Esophagus mucosa (tissue), 1 donor: ENCODE results near the gene DNAJB1. TPM values are rescaled to one million over a fixed set of nuclear protein-coding genes. Genes with fewer than 3 reads are reported as not detected.
A peak's percentile ranks its signal among the peaks of the same experiment; 100 is the strongest.
"Not testable (repeated sequence)": the region's sequence is repeated elsewhere in the genome, so short reads cannot be mapped to it uniquely, and the experiment has no call there.

Experiments
- ATAC-seq: fragments of 200-7000 bp; cut with Tn5 transposase; one replicate; pipeline ENCODE4 v1.9.1; 2020
- total RNA-seq: library from RNA; stranded (reverse); gene quantifications from one replicate; pipeline ENCODE4 v1.2.4, GENCODE V29; 2023
- donor health status: DM: yes; HTN: yes; CAD: no.

DNAJB1 gene
- total RNA-seq, 1 donor from 2014 or later = 337 TPM

DNA sequence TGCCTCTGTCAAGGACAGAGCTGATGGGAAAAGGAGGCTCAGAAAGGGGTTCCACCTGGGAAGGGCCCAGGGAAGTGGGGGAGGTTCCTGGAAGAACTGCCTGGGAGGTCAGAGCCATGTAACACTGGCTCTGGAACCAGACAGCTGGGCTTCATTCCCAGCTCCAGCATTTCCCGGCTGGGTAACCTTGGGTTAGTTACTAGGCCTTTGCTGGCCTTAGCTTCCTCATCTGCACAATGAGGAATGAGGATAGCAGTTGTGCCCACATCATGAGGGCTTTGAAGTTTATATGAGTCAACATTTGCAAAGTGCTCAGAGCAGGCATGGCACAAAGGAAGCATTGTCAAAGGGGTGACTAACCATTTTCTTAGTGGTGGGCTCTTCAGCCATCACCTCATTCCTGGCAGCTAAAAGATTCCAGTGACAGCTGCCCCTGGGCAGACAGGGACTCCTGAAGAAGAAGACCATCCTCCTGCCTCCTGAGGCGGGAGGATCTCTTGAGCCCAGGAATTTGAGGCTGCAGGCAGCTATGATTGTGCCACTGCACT lies 1.7 kb upstream of the DNAJB1 start:
- ATAC-seq = peak; percentile 35

- ATAC-seq = no peak
Observed at GRCh38 chr19:14519245-14519859, 1.2 kb upstream of the DNAJB1 start.

GRCh38 chr19:14517446-14517839 lies 754 bp downstream of the DNAJB1 start:
- no peak for ATAC-seq

DNA sequence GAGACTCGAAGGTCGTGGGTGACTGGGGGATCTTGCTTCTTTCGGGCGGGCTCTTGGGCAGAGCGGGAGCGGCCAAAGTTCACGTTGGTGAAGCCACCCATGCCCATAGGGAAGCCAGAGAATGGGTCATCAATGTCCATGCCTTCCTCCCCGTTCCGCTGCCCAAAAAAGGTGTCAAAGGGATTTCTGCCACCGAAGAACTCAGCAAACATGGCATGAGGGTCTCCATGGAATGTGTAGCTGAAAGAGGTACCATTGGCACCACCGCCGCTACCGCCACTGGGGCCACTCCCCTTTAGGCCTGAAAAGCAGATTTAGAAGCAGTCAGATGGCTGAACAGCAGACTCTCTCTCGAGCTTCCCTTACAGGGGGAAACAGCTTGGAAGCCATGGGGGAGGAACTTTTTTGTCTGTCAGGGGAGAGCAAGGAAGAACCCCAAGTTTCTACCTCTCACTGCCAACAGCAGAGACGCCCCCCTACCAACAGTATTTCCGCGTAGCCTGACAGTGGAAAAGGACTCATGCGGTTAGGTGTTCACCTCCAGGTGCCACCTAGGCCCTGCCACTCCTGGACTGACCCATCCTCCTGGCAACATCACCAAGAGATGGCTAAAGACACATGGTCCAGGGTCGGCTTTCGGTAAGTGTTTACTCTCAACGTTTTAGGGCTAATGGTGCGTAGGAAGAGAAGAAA lies 1.3 kb downstream of the DNAJB1 start:
- no peak for ATAC-seq

DNA sequence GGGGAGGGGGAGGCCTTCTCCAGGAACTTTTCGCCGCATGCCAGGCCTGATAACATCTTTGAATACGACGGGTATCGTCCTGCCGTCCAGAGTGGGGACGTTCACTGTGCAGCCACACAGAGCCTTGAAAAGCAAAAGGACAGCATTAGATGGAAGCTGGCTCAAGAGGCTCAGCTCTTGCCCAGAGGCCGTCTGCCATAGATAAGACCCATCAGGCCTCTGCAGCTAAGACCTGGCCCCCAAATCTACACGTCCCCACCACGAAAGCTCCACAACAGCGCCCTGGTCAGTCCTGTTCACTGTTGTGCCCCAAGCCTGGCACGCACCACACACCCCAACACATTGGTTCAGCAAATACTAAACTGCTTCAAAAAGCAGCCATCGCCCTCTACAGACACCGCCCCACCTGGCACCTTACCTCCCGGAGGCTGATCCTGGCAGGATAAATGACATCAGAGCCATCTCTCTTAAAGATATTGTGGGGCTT lies 2.1 kb downstream of the DNAJB1 start:
- ATAC-seq = no peak

DNA sequence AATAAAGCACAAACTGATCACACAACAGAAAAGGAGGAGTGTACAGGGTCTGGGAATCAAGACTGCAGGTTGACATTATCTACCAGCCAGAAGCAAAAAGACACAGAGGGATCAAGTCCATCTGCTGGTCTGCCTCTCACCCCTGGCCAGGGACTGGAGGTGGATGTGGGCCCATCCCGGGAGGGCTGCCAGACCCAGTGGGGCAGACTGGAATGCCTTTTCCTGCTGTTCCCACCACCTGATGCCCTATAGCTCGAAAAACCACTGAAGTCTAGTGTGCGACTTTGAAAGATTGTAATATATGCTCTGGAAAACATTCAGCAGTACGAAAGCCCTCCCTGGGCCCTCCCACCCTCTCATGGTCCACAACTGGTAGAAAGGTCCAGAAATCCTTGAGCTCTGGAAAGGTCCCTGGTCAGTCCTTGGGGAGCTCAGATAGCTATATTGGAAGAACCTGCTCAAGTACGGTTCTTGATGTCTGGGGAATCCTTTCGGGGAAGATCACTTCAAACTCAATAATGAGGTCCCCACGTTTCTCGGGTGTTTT lies 2.6 kb downstream of the DNAJB1 start:
- ATAC-seq = no peak

GRCh38 chr19:14514215-14514863 lies 3.9 kb downstream of the DNAJB1 start:
- ATAC-seq = no peak

DNA sequence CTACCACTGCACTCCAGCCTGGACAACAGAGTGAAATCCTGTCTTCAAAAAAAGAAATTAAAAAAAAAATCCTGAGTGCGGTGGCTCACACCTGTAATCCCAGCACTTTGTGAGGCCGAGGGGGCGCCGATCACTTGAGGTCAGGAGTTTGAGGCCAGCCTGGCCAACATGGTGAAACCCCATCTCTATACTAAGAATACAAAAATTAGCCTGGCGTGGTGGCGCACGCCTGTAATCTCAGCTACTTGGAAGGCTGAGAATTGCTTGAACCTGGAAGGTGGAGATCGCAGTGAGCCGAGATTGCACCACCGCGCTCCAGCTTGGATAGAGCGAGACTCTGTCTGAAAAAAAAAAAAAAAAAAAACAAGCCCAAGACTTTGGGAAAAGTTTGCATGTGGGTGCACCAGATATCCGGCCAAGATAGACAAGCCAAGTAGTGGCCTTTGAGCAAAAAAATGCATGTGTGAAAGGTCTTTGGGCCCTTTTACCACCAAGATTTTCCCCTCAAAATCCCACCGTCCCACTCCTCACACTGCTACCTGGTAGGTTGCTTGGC lies 5.7 kb downstream of the DNAJB1 start:
- ATAC-seq = no peak

DNA sequence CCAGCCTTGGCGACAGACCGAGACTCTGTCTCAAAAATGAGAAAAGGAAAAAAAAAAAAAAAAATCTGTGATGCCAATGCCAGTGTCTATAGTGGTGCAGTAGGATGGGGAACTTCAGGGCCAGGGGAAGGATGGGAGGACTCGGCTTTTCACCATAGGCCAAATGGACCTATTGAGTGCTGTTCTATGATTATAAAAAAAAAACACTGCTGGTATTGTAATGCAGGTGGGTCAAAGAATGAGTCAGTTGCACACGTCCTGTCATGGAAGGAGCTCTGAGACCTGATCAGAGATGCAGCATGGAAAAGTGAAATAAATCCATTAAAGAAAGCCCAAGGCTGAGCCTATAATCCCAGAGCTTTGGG lies 7.0 kb downstream of the DNAJB1 start:
- ATAC-seq = peak; percentile 24

DNA sequence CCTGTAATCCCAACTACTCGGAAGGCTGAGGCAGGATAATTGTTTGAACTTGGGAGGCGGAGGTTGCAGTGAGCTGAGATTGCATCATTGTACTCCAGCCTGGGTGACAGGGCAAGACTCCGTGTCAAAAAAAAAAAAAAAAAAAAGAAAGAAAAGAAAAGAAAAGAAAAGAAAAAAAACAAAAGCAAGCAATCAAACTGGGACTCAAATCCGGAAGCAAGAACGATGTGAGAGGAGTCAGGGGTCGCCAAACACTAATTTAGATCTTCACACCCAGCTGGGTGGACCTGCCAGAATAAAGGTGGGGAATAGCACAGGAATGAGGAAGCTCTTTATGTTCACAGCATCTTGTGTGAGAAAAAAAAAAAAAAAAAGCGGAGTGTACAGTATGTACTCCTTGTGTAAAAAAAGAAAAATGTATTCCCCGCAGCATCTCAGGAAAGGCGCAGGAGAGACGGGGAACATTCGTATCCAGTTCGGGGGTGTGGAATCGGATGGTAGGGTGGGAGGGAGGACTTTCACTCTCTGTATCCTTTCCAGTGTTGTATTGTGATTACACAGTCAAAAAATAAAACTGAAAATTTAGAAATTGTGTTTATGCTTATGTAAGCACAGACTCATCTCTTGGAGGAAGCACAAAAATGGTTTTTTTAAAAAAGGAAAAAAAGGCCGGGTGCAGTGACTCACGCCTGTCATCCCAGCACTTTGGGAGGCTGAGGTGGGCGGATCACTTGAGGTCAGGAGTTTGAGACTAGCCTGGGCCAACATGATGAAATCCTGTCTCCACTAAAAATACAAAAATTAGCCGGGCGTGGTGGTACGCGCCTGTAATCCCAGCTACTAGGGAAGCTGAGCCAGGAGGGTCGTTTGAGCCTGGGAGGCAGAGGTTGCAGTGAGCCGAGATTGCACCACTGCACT lies 7.6 kb downstream of the DNAJB1 start:
- peak; percentile 28 for ATAC-seq

- peak; percentile 27 for ATAC-seq
Observed at GRCh38 chr19:14507704-14508542, 10.3 kb downstream of the DNAJB1 start.

- peak; percentile 71 for ATAC-seq
Observed at GRCh38 chr19:14505488-14506239, 12.5 kb downstream of the DNAJB1 start.

DNA sequence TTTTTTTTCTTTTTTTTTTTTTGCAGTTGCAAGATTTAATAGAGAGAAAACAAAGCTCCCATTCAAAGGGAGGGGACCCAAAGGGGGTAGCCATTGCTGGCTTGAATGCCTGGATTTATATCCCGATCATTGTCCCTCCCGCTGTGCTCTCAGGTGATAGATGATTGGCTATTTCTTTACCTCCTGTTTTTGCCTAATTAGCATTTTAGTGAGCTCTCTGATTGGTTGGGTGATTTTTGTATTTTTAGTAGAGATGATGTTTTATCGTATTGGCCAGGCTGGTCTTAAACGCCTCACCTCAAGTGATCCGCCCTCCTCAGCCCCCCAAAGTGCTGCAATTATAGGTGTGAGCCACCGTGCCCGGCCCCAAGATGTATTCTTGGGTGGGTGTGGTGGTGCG lies 13.6 kb downstream of the DNAJB1 start:
- ATAC-seq = not testable (repeated sequence)

DNA sequence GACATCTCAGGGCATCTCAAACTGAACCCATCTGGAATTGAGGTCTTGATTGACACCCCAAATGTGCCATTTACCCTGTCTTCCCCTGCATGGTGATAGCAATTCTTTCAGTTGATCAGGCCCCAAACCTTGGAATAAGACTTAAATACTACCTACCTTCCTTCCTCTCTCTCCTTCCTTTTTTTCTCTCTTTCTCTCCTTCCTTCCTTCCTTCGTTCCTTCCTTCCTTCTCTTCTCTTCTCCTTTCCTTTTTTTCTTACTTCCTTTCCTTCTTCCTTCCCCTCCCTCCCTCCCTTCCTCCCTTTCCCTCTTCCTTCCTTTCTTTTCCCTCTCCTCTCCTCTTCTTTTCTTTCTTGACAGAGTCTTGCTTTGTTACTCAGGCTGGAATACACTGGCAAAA lies 14.9 kb downstream of the DNAJB1 start:
- ATAC-seq = no peak

DNA sequence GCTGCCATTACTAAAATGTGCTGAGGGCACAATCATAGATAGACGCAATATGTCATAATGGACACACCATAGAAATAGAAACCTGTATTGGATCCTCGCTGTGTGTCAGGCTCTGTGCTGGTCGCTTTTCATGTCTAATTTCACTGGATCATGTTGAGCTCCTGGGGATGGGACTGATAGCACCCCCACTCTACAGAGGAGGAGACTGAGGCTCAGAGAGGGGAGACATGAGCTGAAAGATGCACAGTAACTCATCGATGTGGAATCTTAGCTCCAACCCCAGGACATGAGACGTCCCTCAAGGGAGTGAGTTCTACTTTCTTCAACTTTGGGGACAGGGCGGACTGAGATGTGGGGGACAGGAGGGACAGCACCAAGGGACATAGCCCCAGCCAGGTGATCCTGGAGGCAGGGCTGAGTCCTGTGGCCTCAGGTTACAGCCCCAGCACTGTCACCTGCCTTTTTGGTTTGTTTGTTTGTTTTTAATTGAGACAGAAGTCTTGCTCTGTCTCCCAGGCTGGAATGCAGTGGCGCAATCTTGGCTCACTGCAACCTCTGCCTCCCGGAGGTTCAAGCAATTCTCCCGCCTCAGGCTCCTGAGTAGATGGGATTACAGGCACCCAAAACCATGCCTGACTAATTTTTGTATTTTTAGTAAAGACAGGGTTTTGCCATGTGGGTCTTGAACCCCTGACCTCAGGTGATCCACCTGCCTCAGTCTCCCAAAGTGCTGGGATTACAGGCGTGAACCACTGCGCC lies 15.7 kb downstream of the DNAJB1 start:
- no peak for ATAC-seq

GRCh38 chr19:14497228-14497921 lies 20.8 kb downstream of the DNAJB1 start:
- peak; percentile 0 for ATAC-seq

DNA sequence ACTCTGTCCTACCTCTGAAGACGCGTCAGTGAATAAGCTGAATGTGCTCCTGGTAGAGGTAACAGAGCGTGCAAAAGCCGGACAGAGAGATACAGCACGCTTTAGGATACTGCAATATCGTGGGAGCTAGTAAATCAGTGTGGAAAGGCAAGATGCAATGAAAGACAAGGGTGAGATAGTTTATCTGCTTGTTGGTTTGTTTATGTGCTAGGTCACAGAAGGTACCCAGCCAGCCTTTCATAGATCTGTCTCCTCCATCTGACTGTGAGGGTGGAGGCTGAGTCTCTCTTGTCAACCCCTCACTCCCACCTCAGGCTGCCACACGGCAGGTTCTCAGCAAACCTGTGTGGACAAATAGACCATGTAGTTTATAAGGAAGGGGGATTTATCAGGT lies 21.4 kb downstream of the DNAJB1 start:
- ATAC-seq = peak; percentile 1

DNA sequence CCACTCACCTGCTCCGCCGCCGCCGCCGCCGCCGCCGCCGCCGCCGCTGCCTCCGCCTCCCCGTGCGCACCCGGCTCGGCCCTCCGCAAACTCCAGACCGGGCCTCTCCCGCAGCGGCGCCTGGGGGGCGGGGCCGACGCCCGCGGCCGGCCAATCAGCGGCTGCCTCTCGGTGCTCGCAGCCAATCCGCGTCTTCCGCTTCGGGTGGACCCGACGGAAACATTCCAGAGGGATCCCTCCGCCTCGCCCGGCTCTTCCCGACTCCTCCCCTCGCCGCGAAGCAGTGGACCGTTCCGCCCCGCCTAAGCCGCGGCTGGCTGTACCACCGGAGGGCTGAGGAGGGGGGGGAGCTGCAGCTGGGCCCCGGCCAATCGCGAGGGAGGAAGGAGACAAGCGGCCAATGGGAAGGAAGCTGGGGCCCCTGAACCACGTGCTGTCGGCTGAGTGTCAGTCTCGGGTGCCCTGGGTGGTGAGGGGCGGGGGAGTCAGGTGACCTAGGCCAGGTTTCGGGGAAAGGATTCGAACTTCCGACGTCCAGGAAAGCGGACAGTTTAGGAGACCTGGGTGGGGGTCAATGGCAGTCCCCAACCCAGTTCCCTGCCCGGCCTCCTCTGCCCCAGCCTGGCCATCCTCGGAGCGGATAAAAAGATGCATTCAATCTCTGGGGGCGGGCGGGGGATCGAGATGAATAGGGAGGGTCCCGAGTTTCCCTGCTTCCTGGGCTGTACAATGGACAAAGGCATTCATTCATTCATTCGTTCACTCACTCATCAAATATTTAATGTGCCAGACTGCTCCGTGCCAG lies 22.0 kb downstream of the DNAJB1 start, which contains the start of gene GIPC1:
GIPC1 (minus strand) TSS at position 99 of the 805 bp plus-strand sequence. CDS start 13,151 bp downstream, outside the sequence.
- peak; percentile 89 for ATAC-seq
